ENCODE results near the gene GRK6.

DNA sequence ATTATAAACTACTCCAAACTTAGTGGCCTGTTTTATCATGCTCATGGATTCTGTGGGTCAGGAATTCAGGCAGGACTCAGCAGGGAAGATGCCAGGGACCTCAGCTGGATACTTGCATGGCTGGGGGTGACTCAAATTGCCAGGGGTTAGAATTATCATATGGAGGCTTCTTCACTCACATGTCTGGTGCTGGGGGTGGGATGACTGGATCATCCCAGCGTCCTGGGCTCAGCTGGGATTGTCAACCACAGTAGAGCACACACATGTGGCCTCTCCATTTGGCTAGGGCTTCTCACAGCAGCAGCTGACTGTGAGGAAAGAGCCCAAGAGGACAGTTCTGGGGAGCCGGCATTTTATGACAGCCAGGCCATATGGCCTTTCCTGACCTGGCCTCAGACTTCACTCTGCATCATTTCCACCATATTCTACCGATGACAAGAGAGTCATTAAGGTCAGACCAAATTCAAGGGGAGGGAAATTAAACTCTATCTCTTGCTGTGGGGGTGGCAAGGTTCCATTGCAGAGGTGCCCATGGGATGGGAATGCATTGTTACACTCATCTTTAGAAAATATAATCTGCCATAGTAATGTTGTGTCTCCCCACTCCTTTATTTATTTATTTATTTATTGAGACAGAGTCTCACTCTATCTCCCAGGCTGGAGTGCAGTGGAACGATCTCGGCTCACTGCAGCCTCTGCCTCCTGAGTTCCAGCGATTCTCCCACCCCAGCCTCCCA lies 5.2 kb upstream of the GRK6 start:
- TF ChIP-seq, protein P1, sequence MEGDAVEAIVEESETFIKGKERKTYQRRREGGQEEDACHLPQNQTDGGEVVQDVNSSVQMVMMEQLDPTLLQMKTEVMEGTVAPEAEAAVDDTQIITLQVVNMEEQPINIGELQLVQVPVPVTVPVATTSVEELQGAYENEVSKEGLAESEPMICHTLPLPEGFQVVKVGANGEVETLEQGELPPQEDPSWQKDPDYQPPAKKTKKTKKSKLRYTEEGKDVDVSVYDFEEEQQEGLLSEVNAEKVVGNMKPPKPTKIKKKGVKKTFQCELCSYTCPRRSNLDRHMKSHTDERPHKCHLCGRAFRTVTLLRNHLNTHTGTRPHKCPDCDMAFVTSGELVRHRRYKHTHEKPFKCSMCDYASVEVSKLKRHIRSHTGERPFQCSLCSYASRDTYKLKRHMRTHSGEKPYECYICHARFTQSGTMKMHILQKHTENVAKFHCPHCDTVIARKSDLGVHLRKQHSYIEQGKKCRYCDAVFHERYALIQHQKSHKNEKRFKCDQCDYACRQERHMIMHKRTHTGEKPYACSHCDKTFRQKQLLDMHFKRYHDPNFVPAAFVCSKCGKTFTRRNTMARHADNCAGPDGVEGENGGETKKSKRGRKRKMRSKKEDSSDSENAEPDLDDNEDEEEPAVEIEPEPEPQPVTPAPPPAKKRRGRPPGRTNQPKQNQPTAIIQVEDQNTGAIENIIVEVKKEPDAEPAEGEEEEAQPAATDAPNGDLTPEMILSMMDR (IDR thresholded peaks at IDR 0.05), result no peak
- TF ChIP-seq POLR2A (IDR thresholded peaks at IDR 0.05) (no peak), EP300 (IDR thresholded peaks at IDR 0.05) (no peak), POLR2AphosphoS5 (IDR thresholded peaks at IDR 0.05) (no peak)
